Measurements from ENCODE around the gene PRCD. TPM values are rescaled to one million over a fixed set of nuclear protein-coding genes. Genes with fewer than 3 reads are reported as not detected.
"Not testable (repeated sequence)": the region's sequence is repeated elsewhere in the genome, so short reads cannot be mapped to it uniquely, and the experiment has no call there.

PRCD gene
- total RNA-seq, 1 donor from 2014 or later, result 5.8 TPM

DNA sequence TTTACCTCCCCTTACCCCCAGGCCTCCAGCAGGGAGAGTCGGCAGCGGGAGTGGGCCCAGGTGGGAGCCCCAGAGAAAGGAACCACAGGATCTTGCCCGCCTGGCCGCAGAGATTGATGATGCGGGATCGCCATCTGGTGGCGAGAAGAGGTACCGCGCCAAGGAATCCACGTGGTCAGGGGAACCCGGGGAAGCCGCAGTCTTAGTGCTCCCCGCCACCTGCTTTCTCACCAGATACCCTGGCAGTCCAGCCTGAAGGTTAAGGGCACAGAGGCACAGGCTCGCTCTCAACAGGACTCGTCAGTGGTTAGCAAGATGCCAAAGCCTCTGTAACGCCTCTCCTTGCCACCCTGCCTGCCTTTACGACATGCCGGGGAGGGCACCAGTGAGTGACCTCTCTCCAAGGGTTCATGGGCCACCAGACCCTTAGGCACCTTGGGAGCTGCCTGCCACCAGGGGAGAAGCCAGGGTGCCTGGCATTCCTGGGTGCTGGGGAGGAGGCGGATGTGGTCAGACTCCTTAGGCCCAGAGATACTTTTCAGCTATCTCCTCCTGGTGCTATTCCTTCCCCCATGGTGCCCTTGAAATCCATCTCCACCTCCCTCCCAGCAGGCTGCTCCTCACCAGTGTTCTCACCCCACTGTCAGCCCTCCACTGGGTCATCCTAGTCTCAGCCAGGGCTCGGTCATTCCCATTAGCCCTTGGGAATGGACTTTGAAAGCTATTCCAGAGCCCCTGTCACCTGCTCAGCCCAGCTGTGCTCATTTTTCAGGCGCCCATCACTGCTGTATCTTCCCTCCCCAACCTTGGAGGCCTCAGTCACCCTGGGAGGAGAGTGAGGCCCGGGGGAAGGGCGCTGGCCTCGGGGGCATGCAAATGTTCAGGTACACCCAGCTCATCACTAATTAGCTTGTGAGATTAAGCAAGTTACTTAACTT, 33.2 kb upstream of the PRCD start:
- TF ChIP-seq, protein P1, sequence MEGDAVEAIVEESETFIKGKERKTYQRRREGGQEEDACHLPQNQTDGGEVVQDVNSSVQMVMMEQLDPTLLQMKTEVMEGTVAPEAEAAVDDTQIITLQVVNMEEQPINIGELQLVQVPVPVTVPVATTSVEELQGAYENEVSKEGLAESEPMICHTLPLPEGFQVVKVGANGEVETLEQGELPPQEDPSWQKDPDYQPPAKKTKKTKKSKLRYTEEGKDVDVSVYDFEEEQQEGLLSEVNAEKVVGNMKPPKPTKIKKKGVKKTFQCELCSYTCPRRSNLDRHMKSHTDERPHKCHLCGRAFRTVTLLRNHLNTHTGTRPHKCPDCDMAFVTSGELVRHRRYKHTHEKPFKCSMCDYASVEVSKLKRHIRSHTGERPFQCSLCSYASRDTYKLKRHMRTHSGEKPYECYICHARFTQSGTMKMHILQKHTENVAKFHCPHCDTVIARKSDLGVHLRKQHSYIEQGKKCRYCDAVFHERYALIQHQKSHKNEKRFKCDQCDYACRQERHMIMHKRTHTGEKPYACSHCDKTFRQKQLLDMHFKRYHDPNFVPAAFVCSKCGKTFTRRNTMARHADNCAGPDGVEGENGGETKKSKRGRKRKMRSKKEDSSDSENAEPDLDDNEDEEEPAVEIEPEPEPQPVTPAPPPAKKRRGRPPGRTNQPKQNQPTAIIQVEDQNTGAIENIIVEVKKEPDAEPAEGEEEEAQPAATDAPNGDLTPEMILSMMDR (conservative IDR thresholded peaks at IDR 0.05; ENCODE audit: low read depth, low read length), result peak; percentile 83
- no peak for DNase-seq (ENCODE audit: low read depth)

DNA sequence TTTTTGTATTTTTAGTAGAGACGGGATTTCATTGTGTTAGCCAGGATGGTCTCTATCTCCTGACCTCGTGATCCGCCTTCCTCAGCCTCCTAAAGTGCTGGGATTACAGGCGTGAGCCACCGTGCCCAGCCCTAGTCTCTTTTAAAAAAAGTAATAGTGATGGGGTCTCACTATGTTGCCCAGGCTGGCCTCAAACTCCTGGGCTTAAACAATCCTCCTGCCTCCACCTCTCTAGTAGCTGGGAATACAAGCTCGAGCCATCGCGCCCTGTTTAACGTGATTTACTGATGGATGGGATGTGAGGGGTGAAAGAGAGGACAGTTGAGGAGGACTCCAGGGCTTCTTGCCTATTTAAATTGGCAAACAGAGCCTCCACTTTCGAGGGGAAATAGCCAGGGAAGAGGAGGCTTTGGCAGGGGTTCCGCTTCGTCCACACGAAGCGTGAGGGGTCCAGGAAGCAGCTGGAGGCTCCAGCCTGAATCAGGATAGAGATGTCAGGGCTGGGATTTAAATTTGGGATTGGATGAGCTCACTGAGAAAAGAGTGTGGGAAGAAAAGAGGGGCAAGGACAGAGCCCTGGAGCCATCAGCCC, 31.3 kb upstream of the PRCD start:
- not testable (repeated sequence) for DNase-seq (ENCODE audit: low read depth)

More for the DNA sequence above, 33.2 kb upstream of the PRCD start:
- H3K4me3 ChIP-seq (ENCODE audit: low read depth, low read length), result peak overlapping the region; percentile 14

DNA sequence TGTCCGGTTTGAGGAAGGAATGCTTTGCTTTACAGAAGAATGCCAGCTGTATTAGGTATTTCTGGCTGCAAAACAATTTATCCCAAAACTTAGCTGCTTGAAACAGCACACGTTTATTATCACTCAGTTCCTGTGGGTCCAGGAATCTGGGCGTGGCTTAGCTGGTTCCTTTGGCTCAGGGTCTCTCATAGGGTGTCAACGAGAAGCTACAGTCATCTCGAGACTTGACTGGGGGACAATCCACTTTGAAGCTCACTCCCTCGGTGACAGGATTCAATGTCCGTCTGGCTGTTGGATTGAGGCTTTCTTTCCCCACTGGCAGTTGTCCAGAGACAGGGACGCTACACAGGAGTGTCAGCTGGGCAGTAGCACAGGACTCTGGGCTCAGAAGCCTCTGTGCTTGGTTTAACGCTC, 29.0 kb upstream of the PRCD start:
- H3K4me3 ChIP-seq (ENCODE audit: low read depth, low read length), result no peak overlapping the region
- no peak for DNase-seq (ENCODE audit: low read depth)
- TF ChIP-seq, protein P1 (conservative IDR thresholded peaks at IDR 0.05; ENCODE audit: low read depth, low read length), result no peak

More for the DNA sequence above, 31.3 kb upstream of the PRCD start:
- not testable (repeated sequence) for H3K4me3 ChIP-seq (ENCODE audit: low read depth, low read length)

DNA sequence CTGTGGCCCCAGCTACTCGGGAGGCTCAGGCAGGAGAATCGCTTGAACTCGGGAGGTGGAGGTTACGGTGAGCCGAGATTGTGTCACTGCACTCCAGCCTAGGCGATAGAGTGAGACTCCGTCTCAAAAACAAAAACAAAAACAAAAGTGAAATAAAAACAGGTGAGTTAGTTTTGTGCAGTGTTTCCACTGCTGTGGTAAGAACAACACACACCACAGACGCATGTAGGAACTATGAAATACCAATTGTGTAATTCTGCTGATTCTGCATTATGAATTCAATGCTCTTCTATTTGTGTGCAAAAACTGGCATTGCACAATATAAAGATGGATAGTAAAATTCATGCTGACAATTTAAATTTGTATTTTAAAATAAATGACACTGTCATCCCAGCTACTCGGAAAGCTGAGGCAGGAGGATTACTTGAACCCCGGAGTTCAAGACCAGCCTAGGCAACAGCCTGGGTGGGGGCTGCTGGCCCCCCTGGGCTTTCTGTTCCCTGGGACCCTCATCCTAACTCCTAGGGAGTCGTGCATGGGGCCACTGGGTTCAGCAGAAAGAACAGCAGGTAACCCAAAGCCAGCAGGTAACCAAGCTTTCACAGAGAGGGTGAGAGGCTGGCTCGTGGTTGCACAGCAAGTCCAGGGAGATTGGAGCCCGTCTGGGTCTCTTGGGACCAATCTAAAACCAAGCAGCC, 28.0 kb upstream of the PRCD start:
- TF ChIP-seq, protein P1 (conservative IDR thresholded peaks at IDR 0.05; ENCODE audit: low read depth, low read length), result no peak
- H3K4me3 ChIP-seq (ENCODE audit: low read depth, low read length), result no peak overlapping the region
- DNase-seq (ENCODE audit: low read depth), result no peak

DNA sequence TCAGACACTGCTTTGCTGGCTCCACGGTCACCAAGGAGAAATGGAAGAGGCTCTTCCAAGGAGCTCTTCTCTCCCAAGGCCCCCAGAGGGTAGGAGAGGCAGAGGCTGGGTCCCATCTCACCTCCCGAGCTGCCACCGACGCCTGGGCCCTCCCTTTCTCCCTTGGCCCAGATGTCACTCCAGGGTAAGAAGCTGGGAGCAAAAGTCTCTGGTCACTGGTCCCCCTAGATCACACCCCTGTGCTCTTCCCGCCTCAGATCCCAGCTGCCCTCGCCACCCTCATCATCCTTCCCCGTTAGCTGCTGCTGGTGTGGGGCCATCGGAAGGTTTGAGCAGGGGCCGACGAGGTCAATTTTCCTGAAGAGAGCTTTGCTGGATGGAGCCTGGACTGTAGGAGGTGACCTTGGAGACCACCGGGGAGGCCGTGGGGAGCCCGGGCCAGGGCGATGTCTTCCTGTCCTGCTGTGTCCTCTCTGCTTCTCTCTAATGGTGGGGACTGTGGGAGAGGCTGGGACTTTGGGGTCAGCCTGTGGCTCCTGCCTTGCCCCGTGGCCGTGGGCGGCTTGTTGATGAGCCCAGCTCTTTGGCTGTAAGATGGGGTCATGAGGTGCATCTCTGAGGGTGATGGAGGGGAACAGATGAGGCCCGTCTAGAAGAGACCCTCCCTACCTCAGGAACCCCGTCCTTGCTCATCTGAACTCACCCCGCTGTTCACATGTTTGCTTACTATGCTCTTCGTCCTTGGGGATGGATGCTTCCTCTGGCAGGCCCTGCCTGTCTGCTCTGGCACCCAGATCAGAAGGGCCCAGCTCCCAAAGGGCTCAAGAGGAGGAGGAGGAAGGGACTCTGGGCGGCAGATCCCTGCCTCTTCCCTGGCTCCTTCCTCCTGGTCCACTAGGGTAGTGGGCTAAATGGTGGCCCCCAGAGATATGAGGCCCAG, 27.2 kb upstream of the PRCD start:
- TF ChIP-seq, protein P1 (conservative IDR thresholded peaks at IDR 0.05; ENCODE audit: low read depth, low read length), result no peak
- DNase-seq (ENCODE audit: low read depth), result no peak
- no peak overlapping the region for H3K4me3 ChIP-seq (ENCODE audit: low read depth, low read length)

DNA sequence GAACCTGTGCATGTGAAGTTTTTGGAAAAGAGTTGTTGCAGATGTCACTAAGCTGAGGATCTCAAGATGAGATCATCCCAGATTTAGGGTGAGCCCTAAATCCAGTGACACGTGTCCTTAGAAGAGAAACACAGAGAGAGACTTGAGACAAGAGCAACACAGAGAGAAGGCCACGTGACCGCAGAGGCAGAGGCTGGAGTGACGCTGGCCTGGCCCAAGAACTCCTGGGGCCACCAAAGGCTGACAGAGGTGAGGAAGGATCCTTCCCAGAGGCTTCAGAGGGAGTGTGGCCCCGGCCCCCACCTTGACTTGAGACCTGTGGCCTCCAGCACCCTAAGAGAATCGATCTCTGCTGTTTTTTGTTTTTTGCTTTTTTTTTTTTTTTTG, 26.5 kb upstream of the PRCD start:
- TF ChIP-seq, protein P1 (conservative IDR thresholded peaks at IDR 0.05; ENCODE audit: low read depth, low read length), result no peak
- H3K4me3 ChIP-seq (ENCODE audit: low read depth, low read length), result no peak overlapping the region
- no peak for DNase-seq (ENCODE audit: low read depth)

DNA sequence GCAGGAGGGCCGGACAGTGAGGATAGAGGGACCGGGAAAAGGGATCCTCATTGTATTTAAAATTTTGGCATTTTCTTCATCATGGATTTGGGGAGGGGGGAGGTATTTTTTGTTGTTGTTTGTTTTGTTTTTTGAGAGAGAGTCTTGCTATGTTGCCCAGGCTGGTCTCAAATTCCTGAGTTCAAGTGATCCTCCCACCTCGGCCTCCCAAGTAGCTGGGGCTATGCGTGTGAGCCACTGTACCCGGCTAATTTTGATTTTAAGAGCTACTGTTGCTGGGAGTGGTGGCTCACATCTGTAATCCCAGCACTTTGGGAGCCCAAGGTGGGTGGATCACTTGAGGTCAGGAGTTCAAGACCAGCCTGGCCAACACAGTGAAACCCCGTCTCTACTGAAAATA, 25.5 kb upstream of the PRCD start:
- not testable (repeated sequence) for DNase-seq (ENCODE audit: low read depth); H3K4me3 ChIP-seq (ENCODE audit: low read depth, low read length)
